ENCODE results near the gene ABHD14A.

DNA sequence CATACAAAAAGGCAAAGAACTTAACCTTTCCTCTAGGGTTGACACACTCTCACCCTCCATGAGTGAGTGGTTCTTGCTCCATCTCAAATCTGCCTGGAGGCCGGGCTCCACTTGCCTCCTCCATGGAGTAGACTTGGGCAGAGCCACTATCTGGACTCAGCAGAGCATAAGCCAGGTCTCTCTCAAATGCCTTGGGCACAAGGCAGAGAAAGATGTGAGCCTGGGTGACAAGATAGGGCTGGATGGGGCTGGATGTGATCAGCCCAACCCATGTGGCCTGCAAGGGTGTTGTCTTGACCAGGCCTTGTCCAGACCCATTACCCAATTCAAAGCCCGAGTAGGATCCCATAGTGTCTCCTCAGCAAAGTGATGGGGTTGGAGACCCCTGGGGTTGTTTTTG lies 25.0 kb downstream of the ABHD14A start:
- TF ChIP-seq, protein P1, sequence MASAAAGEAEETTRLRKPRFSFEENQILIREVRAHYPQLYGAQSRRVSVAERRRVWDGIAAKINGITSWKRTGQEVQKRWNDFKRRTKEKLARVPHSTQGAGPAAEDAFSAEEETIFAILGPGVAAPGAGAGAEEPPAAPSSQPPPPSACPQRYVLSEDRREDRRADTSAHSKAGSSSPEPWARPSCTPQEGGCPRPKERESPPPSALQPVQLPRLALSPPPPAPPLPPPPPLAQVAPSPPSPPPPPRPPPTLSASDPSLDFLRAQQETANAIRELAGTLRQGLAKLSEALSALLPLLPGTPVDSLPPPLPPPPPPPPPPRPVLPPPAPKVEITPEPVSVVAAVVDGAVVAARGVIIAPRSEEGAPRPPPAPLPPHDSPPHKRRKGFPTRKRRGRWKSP (CRISPR knock-in tag; IDR thresholded peaks at IDR 0.05): no peak
- no peak for TF ChIP-seq EZH2 (conservative IDR thresholded peaks at IDR 0.05; ENCODE audit: low read depth, low read length)
- no peak for TF ChIP-seq HDAC2 (CRISPR knock-in tag; IDR thresholded peaks at IDR 0.05)
- no peak for TF ChIP-seq PLRG1 (conservative IDR thresholded peaks at IDR 0.05)
- TF ChIP-seq RARA (CRISPR knock-in tag; IDR thresholded peaks at IDR 0.05): no peak
- TF ChIP-seq SMC3 (IDR thresholded peaks at IDR 0.05; ENCODE audit: low read length): no peak
- no peak for TF ChIP-seq NR2C2 (CRISPR knock-in tag; IDR thresholded peaks at IDR 0.05; ENCODE audit: borderline replicate concordance)
- no peak for TF ChIP-seq ZNF274 (CRISPR knock-in tag; IDR thresholded peaks at IDR 0.05)

All from HepG2 (cell line).